Measurements from ENCODE around the gene BCL2.

The BCL2 gene

GRCh38 chr18:63150942-63151421, 168.6 kb downstream of the BCL2 start:
- peaks cover 14% of the 10 kb centered on the region for H3K36me3 ChIP-seq (ENCODE audit: insufficient read depth, low read length)
- no peaks in the 10 kb centered on the region for H3K27me3 ChIP-seq (ENCODE audit: insufficient read depth, low read length, poor library complexity)
- peaks cover 91% of the 10 kb centered on the region for H3K79me2 ChIP-seq (ENCODE audit: insufficient read depth, low read length)
- no peak overlapping the region for H2AFZ ChIP-seq (ENCODE audit: low read depth, low read length)
- H3K27ac ChIP-seq (ENCODE audit: low read length), result peak overlapping the region; percentile 32; the same call in 1 of the 2 replicates
- peaks cover 9% of the 10 kb centered on the region; the same call in 1 of the 2 replicates for H4K20me1 ChIP-seq (ENCODE audit: insufficient read depth, low read length)
- no peak overlapping the region for H3K9ac ChIP-seq (ENCODE audit: low read depth, low read length)
- DNase-seq, result no peak
- no peak overlapping the region for H3K4me3 ChIP-seq (ENCODE audit: low read depth in 1 of 2, low read length in 2 of 2)
- no peak overlapping the region for H3K4me2 ChIP-seq (ENCODE audit: insufficient read depth, low read length)
- H3K4me1 ChIP-seq (ENCODE audit: insufficient read depth, low read length), result peaks cover 47% of the 10 kb centered on the region
- ATAC-seq (ENCODE audit: insufficient read depth, low read depth), result no peak
- H3K9me3 ChIP-seq (ENCODE audit: insufficient read depth, low read length, severe bottlenecking), result no peaks in the 10 kb centered on the region
- no peak for TF ChIP-seq EZH2 (IDR thresholded peaks at IDR 0.05; ENCODE audit: borderline replicate concordance, low read depth, low read length, severe bottlenecking)
- no peak for TF ChIP-seq CTCF (IDR thresholded peaks at IDR 0.05; ENCODE audit: borderline replicate concordance, extremely low read depth, low read length, poor library complexity, severe bottlenecking)

- no peak overlapping the region for H2AFZ ChIP-seq (ENCODE audit: low read depth, low read length)
- peaks cover 41% of the 10 kb centered on the region for H3K4me1 ChIP-seq (ENCODE audit: insufficient read depth, low read length)
- no peak overlapping the region for H3K4me2 ChIP-seq (ENCODE audit: insufficient read depth, low read length)
- no peaks in the 10 kb centered on the region for H3K27me3 ChIP-seq (ENCODE audit: insufficient read depth, low read length, poor library complexity)
- H3K4me3 ChIP-seq (ENCODE audit: low read depth in 1 of 2, low read length in 2 of 2), result no peak overlapping the region
- no peaks in the 10 kb centered on the region for H3K9me3 ChIP-seq (ENCODE audit: insufficient read depth, low read length, severe bottlenecking)
- H3K27ac ChIP-seq (ENCODE audit: low read length), result 0 out of 2 replicates have a peak overlapping the region, but pooled peaks have one; percentile 32
- H3K79me2 ChIP-seq (ENCODE audit: insufficient read depth, low read length), result peaks cover 91% of the 10 kb centered on the region
- ATAC-seq (ENCODE audit: insufficient read depth, low read depth), result no peak
- H3K36me3 ChIP-seq (ENCODE audit: insufficient read depth, low read length), result peaks cover 14% of the 10 kb centered on the region
- peaks cover 7% of the 10 kb centered on the region; the same call in 1 of the 2 replicates for H4K20me1 ChIP-seq (ENCODE audit: insufficient read depth, low read length)
- TF ChIP-seq EZH2 (IDR thresholded peaks at IDR 0.05; ENCODE audit: borderline replicate concordance, low read depth, low read length, severe bottlenecking) (no peak), CTCF (IDR thresholded peaks at IDR 0.05; ENCODE audit: borderline replicate concordance, extremely low read depth, low read length, poor library complexity, severe bottlenecking) (no peak)
- H3K9ac ChIP-seq (ENCODE audit: low read depth, low read length), result no peak overlapping the region
- DNase-seq, result no peak
These were observed 169.2 kb downstream of the BCL2 start for GRCh38 chr18:63150326-63150725.

- no peaks in the 10 kb centered on the region for H3K27me3 ChIP-seq (ENCODE audit: insufficient read depth, low read length, poor library complexity)
- DNase-seq, result no peak
- no peak overlapping the region for H2AFZ ChIP-seq (ENCODE audit: low read depth, low read length)
- no peaks in the 10 kb centered on the region for H3K9me3 ChIP-seq (ENCODE audit: insufficient read depth, low read length, severe bottlenecking)
- peaks cover 9% of the 10 kb centered on the region for H3K36me3 ChIP-seq (ENCODE audit: insufficient read depth, low read length)
- H3K9ac ChIP-seq (ENCODE audit: low read depth, low read length), result no peak overlapping the region
- ATAC-seq (ENCODE audit: insufficient read depth, low read depth), result no peak
- peaks cover 7% of the 10 kb centered on the region; the same call in 1 of the 2 replicates for H4K20me1 ChIP-seq (ENCODE audit: insufficient read depth, low read length)
- no peak overlapping the region for H3K4me3 ChIP-seq (ENCODE audit: low read depth in 1 of 2, low read length in 2 of 2)
- H3K4me2 ChIP-seq (ENCODE audit: insufficient read depth, low read length), result no peak overlapping the region
- H3K79me2 ChIP-seq (ENCODE audit: insufficient read depth, low read length), result peaks cover 90% of the 10 kb centered on the region
- no peak overlapping the region for H3K27ac ChIP-seq (ENCODE audit: low read length)
- H3K4me1 ChIP-seq (ENCODE audit: insufficient read depth, low read length), result peaks cover 30% of the 10 kb centered on the region
- TF ChIP-seq EZH2 (IDR thresholded peaks at IDR 0.05; ENCODE audit: borderline replicate concordance, low read depth, low read length, severe bottlenecking) (no peak), CTCF (IDR thresholded peaks at IDR 0.05; ENCODE audit: borderline replicate concordance, extremely low read depth, low read length, poor library complexity, severe bottlenecking) (no peak)
These were observed 170.3 kb downstream of the BCL2 start for GRCh38 chr18:63149302-63149587.
